Glutamatergic neuron (in vitro differentiated cells): ENCODE measurements around the gene OR2T10. TPM values are rescaled to one million over a fixed set of nuclear protein-coding genes. Genes with fewer than 3 reads are reported as not detected.
"Not testable (repeated sequence)": the region's sequence is repeated elsewhere in the genome, so short reads cannot be mapped to it uniquely, and the experiment has no call there.

Experiments
- DNase-seq: peaks from one replicate; pipeline ENCODE4 v3.0.0; 2022
- H3K27ac Mint-ChIP-seq: one replicate; pipeline ENCODE4 v1.8.0; 2020; ENCODE audit warnings: mild to moderate bottlenecking, mixed read lengths, inconsistent platforms; ENCODE audit not compliant: unreplicated experiment
- H3K27me3 Mint-ChIP-seq: one replicate; pipeline ENCODE4 v1.8.0; 2020; ENCODE audit warnings: mild to moderate bottlenecking, moderate library complexity, mixed read lengths, inconsistent platforms; ENCODE audit not compliant: unreplicated experiment
- H3K36me3 Mint-ChIP-seq: one replicate; pipeline ENCODE4 v1.8.0; 2020; ENCODE audit warnings: mild to moderate bottlenecking, mixed read lengths, inconsistent platforms; ENCODE audit not compliant: unreplicated experiment
- H3K4me1 Mint-ChIP-seq: one replicate; pipeline ENCODE4 v1.8.0; 2020; ENCODE audit warnings: mild to moderate bottlenecking, low read depth, mixed read lengths, inconsistent platforms; ENCODE audit not compliant: unreplicated experiment
- H3K4me3 Mint-ChIP-seq: one replicate; pipeline ENCODE4 v1.8.0; 2020; ENCODE audit warnings: mild to moderate bottlenecking, mixed read lengths, inconsistent platforms; ENCODE audit not compliant: unreplicated experiment
- H3K9me3 Mint-ChIP-seq: one replicate; pipeline ENCODE4 v1.8.0; 2020; ENCODE audit warnings: mild to moderate bottlenecking, moderate library complexity, mixed read lengths, inconsistent platforms; ENCODE audit not compliant: unreplicated experiment
- CTCF ChIP-seq: fragments of 200-600 bp; sonication (generic); IDR thresholded peaks from one replicate; pipeline ENCODE4 v1.5.0; 2021; ENCODE audit not compliant: partially characterized antibody, unreplicated experiment
- long read RNA-seq: library from polyadenylated mRNA; unstranded; transcript quantifications from one replicate; pipeline ENCODE4 v2.0.0, GENCODE V29; 2020; ENCODE audit not compliant: unreplicated experiment
- total RNA-seq: library from RNA; stranded (reverse); fragmentation: NEBNext Ultra II Directional; extraction: Animal tissue kit (Norgen Biotek cat#: 25700); gene quantifications from one replicate; pipeline ENCODE4 v1.2.1, GENCODE V29; 2021; ENCODE audit not compliant: unreplicated experiment

The OR2T10 gene
- total RNA-seq: not detected
- long read RNA-seq: 0 reads

GRCh38 chr1:248597589-248597988, at the start of gene OR2T10:
Gene OR2T10, minus strand, starts transcription at chr1:248597700. Its CDS starts 3,932 bp downstream, at chr1:248593768.
- Mint-ChIP-seq H3K4me3 (no peak within 1 kb of the TSS), H3K27ac (no peak within 1 kb of the TSS), H3K27me3 (no peaks in the 10 kb centered on the region), H3K4me1 (no peaks in the 10 kb centered on the region), H3K9me3 (peaks cover 3% of the 10 kb centered on the region), H3K36me3 (peaks cover 4% of the 10 kb centered on the region)
- no peak for DNase-seq
- TF ChIP-seq CTCF: no peak

GRCh38 chr1:248645178-248645577, 47.7 kb upstream of the OR2T10 start, which contains the start of gene OR2T35:
Gene OR2T35, minus strand, starts transcription at chr1:248645278. Its CDS starts 6,020 bp downstream, at chr1:248639258.
- H3K4me3 Mint-ChIP-seq, H3K27ac Mint-ChIP-seq, H3K27me3 Mint-ChIP-seq: not testable (repeated sequence)

GRCh38 chr1:248642971-248643651, 45.6 kb upstream of the OR2T10 start:
- not testable (repeated sequence) for H3K4me1 Mint-ChIP-seq, DNase-seq, H3K9me3 Mint-ChIP-seq, H3K4me3 Mint-ChIP-seq, H3K27ac Mint-ChIP-seq, H3K36me3 Mint-ChIP-seq, H3K27me3 Mint-ChIP-seq

More at GRCh38 chr1:248645178-248645577, 47.7 kb upstream of the OR2T10 start, which contains the start of gene OR2T35:
- not testable (repeated sequence) for H3K36me3 Mint-ChIP-seq, H3K4me1 Mint-ChIP-seq, DNase-seq, H3K9me3 Mint-ChIP-seq

GRCh38 chr1:248641583-248641982, 44.1 kb upstream of the OR2T10 start:
- H3K4me1 Mint-ChIP-seq, H3K4me3 Mint-ChIP-seq, H3K27ac Mint-ChIP-seq, H3K27me3 Mint-ChIP-seq, H3K9me3 Mint-ChIP-seq, DNase-seq, H3K36me3 Mint-ChIP-seq: not testable (repeated sequence)

- H3K4me1 Mint-ChIP-seq, DNase-seq, H3K4me3 Mint-ChIP-seq, H3K27ac Mint-ChIP-seq, H3K9me3 Mint-ChIP-seq, H3K27me3 Mint-ChIP-seq, H3K36me3 Mint-ChIP-seq: not testable (repeated sequence)
Measured at GRCh38 chr1:248640906-248641305, 43.4 kb upstream of the OR2T10 start.

- not testable (repeated sequence) for DNase-seq, H3K9me3 Mint-ChIP-seq, H3K4me1 Mint-ChIP-seq, H3K36me3 Mint-ChIP-seq, H3K4me3 Mint-ChIP-seq, H3K27ac Mint-ChIP-seq, H3K27me3 Mint-ChIP-seq
Measured at GRCh38 chr1:248639652-248640051, 42.2 kb upstream of the OR2T10 start.

GRCh38 chr1:248636612-248637011, 39.1 kb upstream of the OR2T10 start:
- not testable (repeated sequence) for H3K36me3 Mint-ChIP-seq, DNase-seq, H3K4me3 Mint-ChIP-seq, H3K27ac Mint-ChIP-seq, H3K27me3 Mint-ChIP-seq, H3K9me3 Mint-ChIP-seq, H3K4me1 Mint-ChIP-seq

GRCh38 chr1:248634991-248635390, 37.5 kb upstream of the OR2T10 start, which contains the start of gene OR2T11:
Gene OR2T11, minus strand, starts transcription at chr1:248635091. Its CDS starts 7,963 bp downstream, at chr1:248627128.
- H3K27me3 Mint-ChIP-seq, DNase-seq, H3K36me3 Mint-ChIP-seq, H3K4me1 Mint-ChIP-seq, H3K27ac Mint-ChIP-seq, H3K9me3 Mint-ChIP-seq, H3K4me3 Mint-ChIP-seq: not testable (repeated sequence)
